Hematopoietic multipotent progenitor cell (in vitro differentiated cells): ENCODE results near the gene TRAK2. TPM values are rescaled to one million over a fixed set of nuclear protein-coding genes. Genes with fewer than 3 reads are reported as not detected.
"Not testable (repeated sequence)": the region's sequence is repeated elsewhere in the genome, so short reads cannot be mapped to it uniquely, and the experiment has no call there.

ENCODE experiments used
- DNase-seq, 3 donors: peaks; one replicate each; pipeline ENCODE4 v3.0.0-alpha.2; 2011 to 2015; ENCODE audit warnings: low read depth in 2 of 3, low spot score in 2 of 3
- total RNA-seq: library from RNA; depleted of rRNA; stranded (reverse); fragments of >200 nt; gene quantifications from one replicate; pipeline ENCODE4 v1.2.3, GENCODE V29; 2012

The TRAK2 gene
- total RNA-seq, 1 donor = 11.8 TPM

DNA sequence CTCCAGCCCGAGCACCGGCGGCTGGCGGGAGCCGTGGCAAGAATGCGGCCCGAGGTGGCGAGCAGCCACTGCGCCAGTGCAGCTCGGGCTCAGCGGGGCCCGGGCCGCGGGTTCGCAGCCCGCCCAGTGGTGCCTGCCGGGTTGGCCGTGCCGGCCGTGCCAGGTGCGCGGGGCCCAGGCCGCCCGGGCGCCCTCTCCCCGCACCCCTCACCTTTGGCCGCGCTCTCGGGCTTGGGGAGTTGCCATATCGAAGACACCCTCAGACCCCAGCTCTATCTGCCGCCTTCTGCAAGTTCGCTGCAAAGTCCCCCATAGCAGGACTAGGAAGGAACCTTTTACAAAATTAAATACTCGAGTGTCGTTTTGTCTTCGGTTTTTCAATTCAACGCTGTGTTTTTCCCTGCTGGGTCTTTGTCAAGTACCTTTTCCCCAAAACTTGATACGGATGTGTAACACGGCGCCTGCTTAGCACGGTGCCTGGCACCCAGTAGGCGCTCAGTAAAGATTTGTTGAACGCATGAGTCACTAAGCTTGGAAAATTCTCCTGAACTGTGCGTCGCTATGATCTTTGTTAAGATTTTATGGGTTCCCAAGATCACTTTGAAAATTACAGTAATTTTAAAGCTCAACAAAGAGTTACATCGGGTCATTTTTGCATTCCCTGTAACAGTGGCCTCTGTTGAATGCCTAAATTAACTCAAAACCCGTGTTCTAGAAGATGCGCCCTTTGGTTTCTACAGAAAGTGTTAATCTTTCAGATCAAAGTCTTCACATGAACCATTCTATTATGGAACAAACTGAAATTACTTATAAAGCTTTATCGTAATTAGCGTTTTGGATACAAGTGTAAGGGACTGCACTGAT, 1.0 kb upstream of the TRAK2 start:
- DNase-seq = peak in 2 of 3 donors; percentile 3 to 29

DNA sequence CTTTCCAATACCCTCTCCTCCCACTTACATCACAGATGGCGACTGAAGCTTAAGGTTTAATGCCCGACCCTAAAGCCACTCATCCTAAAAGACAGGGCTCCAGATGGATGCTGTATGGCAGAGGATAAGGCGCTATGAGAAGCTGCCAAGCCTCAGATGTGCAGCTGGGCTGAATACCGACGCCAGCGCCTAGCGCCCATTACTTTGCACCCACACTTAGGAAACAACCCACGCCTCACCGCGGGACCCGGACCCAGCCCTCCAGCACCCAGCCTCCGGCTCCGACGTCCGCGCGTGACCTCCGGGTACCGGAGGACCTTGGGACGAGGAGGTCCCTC, 335 bp downstream of the TRAK2 start:
- DNase-seq = peak in 1 of 3 donors; percentile 41

DNA sequence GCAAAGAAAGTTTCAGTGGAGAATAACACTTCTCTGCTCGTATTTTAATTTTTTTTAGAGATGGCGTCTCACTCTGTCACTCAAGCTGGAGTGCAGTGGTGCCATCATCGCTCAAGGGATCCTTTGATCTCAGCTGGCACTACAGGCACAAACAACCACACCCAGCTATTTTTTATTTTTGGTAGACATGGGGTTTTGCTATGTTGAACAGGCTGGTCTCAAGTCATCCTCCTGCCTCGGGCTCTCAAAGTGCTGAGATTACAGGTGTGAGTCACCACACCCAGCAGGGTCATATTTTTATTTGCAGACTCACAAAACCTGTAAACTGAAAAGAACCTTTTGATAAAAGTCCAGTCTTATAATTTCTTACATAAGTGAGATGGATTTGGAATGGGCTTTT, 2.6 kb downstream of the TRAK2 start:
- DNase-seq = no peak

DNA sequence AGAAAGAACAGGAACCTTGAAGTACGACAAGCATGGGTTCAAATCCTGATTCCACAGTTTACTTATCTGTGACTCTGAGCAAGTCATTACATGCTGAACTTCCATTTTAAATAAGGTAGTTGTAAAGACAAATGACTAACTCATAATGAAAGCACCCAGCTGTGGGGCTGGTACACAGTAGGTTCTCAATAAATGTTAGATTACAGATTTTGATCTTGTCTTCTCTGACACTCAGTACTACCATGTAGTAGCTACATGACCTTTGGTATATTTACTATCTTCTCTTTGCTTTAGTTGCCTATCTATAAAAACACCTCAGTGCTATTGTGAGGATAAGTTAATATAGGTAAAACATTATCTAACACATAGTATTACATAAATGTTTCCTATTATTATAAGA, 3.2 kb downstream of the TRAK2 start:
- DNase-seq = no peak

DNA sequence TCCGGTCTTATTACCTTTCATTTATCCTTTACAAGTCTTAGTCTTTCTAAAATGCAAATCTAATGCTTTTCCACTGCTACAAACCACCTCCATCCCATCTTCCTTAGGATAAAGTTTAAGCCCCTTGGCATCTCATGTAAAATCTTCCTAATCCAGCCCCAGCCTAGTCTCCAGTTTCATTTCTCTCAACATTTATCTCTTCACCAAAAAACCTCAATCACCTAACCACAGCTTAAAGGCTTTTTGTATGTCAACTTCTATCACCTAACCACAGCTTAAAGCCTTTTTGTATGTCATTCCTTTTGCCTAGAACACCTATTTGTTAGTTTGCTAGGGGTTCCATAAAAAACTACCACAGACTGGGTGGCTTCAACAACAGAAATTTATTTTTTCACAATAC, 4.2 kb downstream of the TRAK2 start:
- no peak for DNase-seq

DNA sequence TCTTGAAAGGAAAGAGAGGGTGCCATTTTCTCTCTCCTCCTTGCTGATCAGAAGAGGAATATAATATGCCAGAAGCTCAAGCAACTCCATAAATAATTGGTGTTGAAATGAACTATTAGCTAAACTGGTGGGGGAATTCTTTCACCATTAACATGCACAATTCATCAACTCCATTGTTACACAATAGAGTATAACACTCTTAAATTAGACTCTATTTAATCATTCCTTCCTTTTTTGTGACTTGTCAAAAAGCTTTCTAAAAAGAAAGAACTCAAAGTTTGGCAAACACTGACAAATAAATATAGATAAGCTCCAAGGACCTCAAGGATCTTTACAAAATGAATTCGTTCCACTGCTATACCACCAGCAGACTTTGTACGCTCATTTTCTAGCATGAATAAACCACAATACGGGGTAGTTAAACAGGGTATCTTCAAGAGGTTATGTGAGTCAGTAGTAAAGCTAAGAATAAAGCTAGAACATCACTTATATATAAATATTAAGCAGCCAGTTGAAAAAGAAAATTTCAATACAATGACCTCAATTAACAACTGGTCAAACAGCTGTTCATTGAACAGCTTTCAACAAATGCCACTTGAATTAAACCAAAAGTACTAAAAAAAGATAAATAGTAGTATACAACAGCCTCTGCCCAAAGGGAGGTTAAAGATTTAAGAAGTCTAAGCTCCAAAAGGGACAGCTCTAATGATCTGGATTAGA, 6.4 kb downstream of the TRAK2 start:
- DNase-seq = no peak

DNA sequence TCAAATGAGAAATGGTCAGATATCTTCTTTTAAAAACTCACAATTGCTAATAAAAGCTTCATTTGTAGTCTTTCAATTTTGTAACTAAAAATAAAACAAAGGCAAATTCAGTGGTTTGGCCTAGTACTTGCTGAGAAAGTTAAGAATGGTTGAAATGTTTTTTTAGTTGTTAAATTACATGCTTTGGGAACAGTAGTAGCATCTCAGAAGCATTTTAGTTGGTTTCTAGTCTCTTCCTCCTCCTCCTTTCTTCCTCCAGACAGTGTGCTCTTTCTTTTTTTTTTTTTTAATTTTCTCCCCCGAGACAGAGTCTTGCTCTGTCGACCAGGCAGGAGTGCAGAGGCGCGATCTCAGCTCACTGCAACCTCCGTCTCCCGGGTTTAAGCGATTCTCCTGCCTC, 9.8 kb downstream of the TRAK2 start:
- no peak for DNase-seq

DNA sequence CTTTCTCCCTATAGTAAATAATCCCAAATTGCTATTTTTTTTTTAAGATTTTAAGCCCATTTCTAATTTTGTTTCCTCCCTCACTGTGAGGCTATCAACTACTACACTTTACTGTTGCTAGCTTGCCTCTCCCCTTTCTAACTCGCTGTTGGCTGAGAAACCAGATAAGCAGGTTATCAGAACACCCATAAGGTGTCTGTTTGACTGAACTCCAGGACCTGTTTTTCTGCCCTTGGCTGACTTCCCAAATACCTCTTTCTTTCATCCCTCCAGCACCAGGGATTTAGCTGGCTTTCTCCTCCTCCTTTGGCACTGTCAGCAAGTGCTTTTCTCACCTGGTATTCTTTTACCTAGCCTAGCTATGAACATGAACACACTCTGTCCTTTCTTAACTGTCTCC, 11.1 kb downstream of the TRAK2 start:
- peak in 2 of 3 donors; percentile 35 to 58 for DNase-seq

DNA sequence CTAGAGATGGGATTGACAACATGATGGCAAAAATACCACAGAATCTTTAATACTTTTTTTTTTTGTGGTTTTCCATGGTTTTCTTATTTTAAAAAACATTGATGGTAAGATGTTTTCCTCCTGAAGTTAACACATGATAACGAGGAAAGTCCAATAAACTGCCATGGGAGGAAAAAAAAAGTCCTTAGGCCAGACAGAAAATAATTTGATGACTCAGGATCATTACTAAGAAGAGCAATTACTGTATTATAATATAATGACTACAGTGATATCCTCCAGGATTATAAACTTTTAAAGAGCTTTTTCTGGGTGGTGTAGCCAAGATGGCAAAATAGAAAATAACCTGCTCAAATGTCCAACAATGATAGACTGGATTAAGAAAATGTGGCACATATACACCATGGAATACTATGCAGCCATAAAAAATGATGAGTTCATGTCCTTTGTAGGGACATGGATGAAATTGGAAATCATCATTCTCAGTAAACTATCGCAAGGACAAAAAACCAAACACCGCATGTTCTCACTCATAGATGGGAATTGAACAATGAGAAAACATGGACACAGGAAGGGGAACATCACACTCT, 11.8 kb downstream of the TRAK2 start:
- not testable (repeated sequence) for DNase-seq

DNA sequence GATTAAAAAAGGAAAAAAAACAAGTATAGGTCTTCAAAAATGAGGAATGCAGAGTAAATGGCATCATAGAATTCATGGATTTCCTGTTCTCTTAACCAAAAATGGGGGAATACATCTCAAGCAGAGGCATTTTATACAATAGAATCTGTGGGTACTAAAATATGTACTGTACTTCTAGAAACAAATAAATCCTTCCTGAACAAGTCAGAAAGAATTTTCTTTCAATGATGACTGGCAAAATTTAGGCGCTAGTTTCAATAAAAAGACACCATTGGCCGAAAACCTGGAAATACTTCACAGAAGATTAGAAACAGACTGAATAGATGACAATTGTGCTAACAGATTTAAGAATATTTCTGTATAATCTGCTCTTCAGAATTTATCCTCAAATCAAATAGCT, 15.1 kb downstream of the TRAK2 start:
- DNase-seq = no peak

DNA sequence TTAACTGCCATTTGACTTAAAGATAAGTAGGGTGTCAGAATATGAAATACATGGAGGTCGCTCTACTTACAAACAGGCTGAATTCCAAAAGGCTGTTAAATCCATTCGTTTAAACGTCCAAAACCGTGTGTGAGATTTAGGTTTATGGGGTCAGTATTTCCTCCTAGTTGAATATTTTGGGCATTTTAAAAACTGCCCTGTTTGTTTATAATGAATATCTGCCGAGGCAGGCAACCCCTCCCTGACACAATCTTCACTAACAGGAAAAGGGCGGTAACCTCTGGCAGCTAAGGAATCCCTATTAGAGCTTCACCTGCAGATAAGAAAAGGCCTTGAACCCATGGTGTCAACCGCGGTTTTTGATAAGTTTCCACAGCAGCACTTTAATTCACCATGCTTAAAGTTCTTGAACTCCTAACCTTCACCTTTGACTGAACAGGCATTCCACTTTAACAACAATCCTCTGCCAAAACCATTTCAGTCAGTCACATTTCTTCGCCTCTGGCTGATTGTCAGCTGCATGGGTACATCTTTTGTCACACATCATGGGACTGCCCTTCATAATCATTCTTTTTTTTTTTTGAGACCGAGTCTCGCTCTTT, 17.8 kb downstream of the TRAK2 start:
- no peak for DNase-seq

DNA sequence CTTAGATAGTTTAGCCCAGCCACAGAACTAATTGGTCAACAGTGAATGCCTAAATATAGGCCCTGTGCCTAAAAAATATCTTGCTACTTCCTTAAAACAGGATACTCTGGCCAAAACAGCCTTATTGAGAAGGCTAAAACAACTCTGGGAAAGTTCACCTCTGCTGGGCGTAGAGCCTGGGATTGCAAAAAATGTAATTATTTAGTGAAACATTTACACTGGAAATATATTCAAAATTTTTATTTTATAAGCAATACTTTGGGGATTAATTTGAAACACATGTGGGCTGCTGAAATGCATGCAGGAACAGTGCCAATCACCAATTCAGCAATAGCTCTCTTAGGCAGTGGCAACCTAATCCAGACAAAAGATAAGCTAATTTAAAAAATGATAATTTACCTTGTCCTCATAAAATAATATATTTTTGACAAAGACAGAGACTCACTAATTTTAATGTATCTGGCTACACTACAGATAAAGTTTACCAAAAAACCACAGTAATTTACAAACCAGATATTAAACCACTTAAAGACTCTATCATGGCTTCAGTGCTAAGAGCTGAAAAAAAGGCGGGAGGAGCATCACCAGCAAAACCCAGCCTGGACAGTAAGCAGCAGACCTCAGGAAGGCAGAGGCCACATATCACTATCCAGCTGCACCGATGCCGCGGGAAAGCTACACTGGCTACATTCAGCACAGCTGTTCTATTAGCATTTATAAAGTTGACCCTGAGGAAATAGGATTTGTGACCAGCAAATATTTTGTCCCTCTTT, 18.5 kb downstream of the TRAK2 start:
- DNase-seq = no peak

DNA sequence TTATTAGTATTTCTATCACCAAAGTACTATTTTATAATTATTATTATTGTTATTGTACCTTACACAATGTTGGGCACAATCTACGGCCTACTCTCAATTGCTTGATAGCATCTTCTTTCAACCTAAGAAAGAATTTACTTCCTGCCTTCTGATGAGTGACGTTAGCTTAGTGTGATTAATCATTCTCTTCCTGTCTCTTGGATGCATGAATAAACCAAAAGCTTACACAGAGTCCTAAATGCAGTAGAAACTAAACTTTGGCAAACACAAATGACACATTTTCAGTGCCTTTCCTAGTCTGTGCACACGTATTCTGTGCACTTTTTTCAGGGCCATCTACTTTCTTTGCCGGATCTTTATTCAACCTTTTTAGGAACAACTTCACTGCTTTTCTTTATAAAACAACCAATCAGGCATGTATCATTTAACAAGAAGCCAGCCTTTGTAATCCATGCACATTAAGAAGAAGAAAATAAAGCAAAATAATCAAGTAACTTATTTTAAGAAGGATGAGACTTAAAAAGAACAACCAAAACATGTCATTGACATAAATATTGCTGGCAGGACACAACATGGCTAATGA, 19.1 kb downstream of the TRAK2 start:
- peak in 2 of 3 donors; percentile 36 to 56 for DNase-seq

DNA sequence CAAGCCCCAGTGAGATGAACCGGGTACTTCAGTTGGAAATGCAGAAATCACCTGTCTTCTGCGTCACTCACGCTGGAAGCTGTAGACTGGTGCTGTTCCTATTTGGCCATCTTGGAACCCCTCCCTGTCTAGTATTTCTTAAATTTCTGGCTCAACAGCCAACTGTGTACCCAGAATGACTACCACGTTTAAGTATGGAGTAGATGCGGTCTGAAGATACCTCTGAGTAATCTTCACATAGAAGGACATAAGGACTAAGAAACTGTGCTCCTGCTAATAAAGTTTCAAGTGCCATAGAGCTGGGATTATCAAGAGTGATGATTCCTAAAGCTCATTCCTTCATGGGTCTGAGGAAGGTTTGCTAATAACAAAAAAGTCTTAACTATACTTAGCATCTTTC, 20.4 kb downstream of the TRAK2 start:
- no peak for DNase-seq

DNA sequence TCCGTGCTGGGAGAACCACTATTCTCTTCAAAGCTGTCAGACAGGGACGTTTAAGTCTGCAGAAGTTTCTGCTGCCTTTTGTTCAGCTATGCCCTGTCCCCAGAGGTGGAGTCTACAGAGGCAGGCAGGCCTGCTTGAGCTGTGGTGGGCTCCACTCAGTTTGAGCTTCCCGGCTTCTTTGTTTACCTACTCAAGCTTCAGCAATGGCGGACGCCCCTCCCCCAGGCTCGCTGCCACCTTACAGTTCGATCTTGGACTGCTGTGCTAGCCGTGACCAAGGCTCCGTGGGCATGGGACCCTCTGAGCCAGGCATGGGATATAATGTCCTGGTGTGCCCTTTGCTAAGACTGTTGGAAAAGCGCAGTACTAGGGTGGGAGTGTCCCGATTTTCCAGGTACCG, 20.9 kb downstream of the TRAK2 start:
- not testable (repeated sequence) for DNase-seq

DNA sequence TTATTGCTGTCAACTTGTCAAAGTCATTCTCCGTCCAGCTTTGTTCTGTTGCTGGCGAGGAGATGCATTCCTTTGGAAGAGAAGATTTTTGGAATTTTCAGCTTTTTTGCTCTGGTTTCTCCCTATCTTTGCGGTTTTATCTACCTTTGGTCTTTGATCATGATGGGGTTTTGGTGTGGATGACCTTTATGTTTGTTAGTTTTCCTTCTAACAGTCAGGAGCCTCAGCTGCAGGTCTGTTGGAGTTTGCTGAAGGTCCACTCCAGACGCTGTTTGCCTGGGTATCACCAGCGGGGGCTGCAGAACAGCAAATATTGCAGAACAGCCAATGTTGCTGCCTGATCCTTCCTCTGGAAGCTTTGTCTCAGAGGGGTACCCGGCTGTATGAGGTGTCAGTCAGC, 21.4 kb downstream of the TRAK2 start:
- DNase-seq = not testable (repeated sequence)

DNA sequence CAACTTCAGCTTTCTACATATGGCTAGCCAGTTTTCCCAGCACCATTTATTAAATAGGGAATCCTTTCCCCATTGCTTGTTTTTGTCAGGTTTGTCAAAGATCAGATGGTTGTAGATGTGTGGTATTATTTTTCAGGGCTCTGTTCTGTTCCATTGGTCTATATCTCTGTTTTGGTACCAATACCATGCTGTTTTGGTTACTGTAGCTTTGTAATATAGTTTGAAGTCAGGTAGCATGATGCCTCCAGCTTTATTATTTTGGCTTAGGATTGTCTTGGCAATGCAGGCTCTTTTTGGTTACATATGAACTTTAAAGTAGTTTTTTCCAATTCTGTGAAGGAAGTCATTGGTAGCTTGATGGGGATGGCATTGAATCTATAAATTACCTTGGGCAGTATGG, 22.9 kb downstream of the TRAK2 start:
- not testable (repeated sequence) for DNase-seq

DNA sequence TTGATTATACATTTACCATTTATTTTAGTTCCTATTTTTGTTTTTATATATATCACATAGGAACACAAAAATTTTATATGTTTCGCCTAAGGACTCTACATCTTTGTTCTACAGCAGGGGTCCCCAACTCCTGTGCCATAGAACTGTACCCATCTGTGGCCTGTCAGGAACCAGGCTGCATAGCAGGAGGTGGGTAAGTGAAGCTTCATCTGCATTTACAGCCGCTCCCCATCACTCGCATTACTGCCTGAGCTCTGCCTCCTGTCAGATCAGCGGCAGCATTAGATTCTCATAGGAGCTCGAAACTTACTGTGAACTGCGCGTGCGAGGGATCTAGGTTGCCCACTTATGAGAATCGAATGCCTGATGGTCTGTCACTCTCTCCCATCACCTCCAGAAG, 25.3 kb downstream of the TRAK2 start:
- no peak for DNase-seq

DNA sequence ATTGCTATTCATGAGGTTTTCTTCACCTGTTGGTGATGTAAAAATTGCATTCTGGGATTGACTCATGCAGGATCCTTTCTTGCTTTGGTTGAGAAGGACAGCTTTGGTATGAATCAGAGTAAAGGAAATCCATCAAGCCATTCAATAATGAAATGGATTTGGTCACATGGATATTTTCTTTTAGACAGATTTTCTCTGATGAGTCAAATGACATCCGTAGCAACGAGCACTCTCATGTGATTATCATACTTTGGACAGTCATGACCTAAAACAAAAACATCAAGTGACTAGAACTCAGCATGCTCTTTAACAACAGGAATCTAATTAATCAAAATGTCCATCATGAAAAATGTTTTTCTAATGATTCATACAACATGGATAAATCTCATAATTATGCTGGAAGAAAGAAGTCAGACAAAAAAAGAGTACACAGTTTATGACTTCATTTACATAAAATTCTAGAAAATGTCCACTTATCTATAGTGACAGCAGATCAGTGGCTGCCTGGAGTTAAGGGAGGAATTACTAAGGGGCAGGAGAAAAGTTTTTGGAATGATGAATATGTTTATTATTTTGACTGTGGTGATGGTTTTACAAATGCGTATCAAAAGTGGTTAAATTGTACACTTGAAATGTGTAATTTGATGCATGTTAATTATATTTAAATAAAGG, 30.7 kb downstream of the TRAK2 start:
- no peak for DNase-seq

DNA sequence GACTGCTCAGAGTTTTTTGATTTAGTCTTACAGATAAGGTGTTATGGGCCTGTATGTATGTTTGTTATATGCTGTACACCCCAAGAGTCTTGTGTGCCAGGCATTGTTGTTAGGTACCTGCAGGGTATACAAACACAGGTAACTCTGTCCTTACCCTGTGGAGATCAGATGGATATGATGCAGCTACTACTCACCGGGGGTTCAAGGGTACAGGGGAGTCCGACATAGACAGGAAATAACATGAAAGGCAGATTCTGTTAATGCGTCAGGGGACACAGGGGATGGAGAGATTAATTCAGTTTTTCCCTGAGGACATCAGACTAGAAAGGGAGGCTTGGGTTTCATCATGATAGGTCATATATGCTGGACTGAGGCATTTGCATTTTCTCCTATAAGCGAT, 31.3 kb downstream of the TRAK2 start:
- DNase-seq = no peak
